Erythroblast (primary cell): ENCODE data around the gene RAD51B.

Experiments used
- GATA1 ChIP-seq: IDR thresholded peaks from 2 replicates; pipeline ENCODE4 v1.6.1; 2011; ENCODE audit warnings: low read depth, mild to moderate bottlenecking, control low read depth, low read length, moderate library complexity
- POLR2A ChIP-seq: IDR thresholded peaks from 2 replicates; pipeline ENCODE4 v1.6.1; 2011; ENCODE audit warnings: mild to moderate bottlenecking, low read length

DNA sequence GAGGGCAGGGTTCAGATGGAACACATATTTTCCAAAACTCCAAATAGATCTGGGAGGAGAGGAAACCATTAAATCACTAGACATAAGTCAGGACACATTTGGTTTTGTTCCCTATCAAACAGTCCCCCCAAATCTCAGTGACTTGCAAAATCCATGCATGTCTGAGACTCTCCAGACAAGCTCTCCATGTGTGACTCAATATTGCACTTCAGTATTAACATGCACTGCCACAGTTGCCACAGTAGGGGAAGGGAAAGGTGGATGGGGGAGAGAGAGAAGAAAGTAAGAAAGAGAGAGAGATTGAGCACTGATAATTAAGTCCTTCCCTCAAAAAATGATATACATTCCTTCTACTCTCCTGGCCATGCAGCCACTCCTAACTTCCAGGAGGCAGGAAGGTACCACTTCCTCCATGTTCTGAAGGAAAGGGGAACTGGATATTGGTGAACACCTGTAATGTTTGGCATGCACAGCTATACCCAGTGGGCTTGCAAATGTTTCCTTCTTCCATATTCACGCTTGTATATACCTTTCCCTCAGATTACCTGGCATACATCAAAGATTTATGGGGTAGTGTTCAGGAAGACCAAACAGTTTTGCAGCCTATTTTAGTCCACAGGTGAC, 663.3 kb downstream of the RAD51B start:
- TF ChIP-seq POLR2A, result no peak
- no peak for TF ChIP-seq GATA1
